Prostate gland (tissue), 2 donors: Measurements from ENCODE around the gene RBP3. TPM values are rescaled to one million over a fixed set of nuclear protein-coding genes. Genes with fewer than 3 reads are reported as not detected.

Experiments
- DNase-seq: peaks from one replicate; pipeline ENCODE4 v3.0.0-alpha.2; 2019; ENCODE audit warnings: low spot score
- H3K27ac ChIP-seq, 2 donors: fragments of 200-600 bp; sonication (generic); 2 replicates each; pipeline ENCODE4 v1.5.1; 2017 to 2019
- H3K27me3 ChIP-seq: fragments of 200-600 bp; sonication (generic); replicated peaks from 2 replicates; pipeline ENCODE4 v1.5.1; 2019; ENCODE audit not compliant: insufficient read depth
- H3K36me3 ChIP-seq, 2 donors: fragments of 200-600 bp; sonication (generic); 1 replicate in 1 of 2; 2 replicates in 1 of 2; pipeline versions ENCODE4 v1.5.1 to v1.8.1; 2017 to 2019
- H3K4me1 ChIP-seq: fragments of 200-600 bp; sonication (generic); replicated peaks from 2 replicates; pipeline ENCODE4 v1.5.1; 2019
- H3K4me3 ChIP-seq, 2 donors: fragments of 200-600 bp; sonication (generic); 2 replicates each; pipeline ENCODE4 v1.5.1; 2017 to 2019
- H3K9me3 ChIP-seq: fragments of 200-600 bp; sonication (generic); 2 replicates; pipeline ENCODE4 v1.5.1; 2017
- POLR2A ChIP-seq: fragments of 450-650 bp; IDR thresholded peaks from one replicate; pipeline ENCODE4 v1.6.1; 2016; ENCODE audit warnings: antibody characterized with exemption, mild to moderate bottlenecking
- POLR2AphosphoS5 ChIP-seq: sonication (generic); formaldehyde crosslinking; IDR thresholded peaks from one replicate; pipeline ENCODE4 v1.6.1; 2017; ENCODE audit warnings: antibody characterized with exemption
- whole genome bisulfite sequencing: methylation state at CpG from one replicate; pipeline ENCODE4 v1.1.5; 2018; 5-methylcytosine and 5-hydroxymethylcytosine counted together
- intact Hi-C: fragments of 100-400 bp; cut with DNase I; formaldehyde crosslinking; loops from one replicate; pipeline ENCODE4 v1.14.2; 2022
- total RNA-seq, 2 donors: library from RNA; depleted of rRNA; stranded (reverse); fragments of >200 nt; gene quantifications; one replicate each; pipeline ENCODE4 v1.1.0, GENCODE V29; 2016
- TF ChIP-seq, protein P1 (sequence below), 4 experiments: fragments of 200-600 bp in 2 of 4; fragments of 450-650 bp in 2 of 4; sonication (generic) in 2 of 4; IDR thresholded peaks; 1 replicate in 3 of 4; 2 replicates in 1 of 4; pipeline ENCODE4 v1.5.1; 2016 to 2019; ENCODE audit warnings: antibody characterized with exemption in 4 of 4, mild to moderate bottlenecking in 2 of 4, moderate library complexity in 2 of 4

RBP3 gene
- total RNA-seq, 2 donors from 2014 or later: not detected

DNA sequence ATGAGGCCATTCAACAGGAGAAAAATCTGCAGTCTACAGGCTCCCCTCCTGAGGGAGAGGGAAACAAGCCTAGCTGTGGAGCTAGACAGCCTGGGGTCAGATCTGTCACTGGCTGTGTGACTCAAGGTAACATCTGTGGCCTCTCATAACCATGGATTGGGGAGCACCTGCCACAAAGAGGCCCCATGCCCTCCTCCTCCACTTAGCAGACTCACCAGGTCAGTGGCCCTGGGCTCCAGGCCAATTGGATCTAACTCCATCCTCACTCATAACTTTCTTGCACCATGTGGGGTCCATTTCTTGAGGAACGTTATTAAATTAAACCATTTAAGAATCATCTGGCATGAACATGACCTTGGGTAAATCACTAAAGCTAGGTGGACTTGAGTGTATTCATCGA lies 46.3 kb upstream of the RBP3 start:
- H3K4me3 ChIP-seq: no peak overlapping the region
- TF ChIP-seq POLR2AphosphoS5 (no peak), POLR2A (no peak)
- WGBS: 83% methylated on average over 2 of the region's 2 CpGs
- H3K36me3 ChIP-seq: no peaks in the 10 kb centered on the region
- DNase-seq: no peak
- H3K4me1 ChIP-seq: no peaks in the 10 kb centered on the region
- H3K9me3 ChIP-seq: no peaks in the 10 kb centered on the region
- intact Hi-C loops: no loop called here
- no peak overlapping the region for H3K27ac ChIP-seq
- H3K27me3 ChIP-seq: peaks cover 3% of the 10 kb centered on the region

- H3K36me3 ChIP-seq: no peaks in the 10 kb centered on the region
- intact Hi-C loops: no loop called here
- H3K4me1 ChIP-seq: no peaks in the 10 kb centered on the region
- WGBS: 82% methylated on average over 7 of the region's 7 CpGs
- TF ChIP-seq, protein P1, sequence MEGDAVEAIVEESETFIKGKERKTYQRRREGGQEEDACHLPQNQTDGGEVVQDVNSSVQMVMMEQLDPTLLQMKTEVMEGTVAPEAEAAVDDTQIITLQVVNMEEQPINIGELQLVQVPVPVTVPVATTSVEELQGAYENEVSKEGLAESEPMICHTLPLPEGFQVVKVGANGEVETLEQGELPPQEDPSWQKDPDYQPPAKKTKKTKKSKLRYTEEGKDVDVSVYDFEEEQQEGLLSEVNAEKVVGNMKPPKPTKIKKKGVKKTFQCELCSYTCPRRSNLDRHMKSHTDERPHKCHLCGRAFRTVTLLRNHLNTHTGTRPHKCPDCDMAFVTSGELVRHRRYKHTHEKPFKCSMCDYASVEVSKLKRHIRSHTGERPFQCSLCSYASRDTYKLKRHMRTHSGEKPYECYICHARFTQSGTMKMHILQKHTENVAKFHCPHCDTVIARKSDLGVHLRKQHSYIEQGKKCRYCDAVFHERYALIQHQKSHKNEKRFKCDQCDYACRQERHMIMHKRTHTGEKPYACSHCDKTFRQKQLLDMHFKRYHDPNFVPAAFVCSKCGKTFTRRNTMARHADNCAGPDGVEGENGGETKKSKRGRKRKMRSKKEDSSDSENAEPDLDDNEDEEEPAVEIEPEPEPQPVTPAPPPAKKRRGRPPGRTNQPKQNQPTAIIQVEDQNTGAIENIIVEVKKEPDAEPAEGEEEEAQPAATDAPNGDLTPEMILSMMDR (IDR thresholded peaks at IDR 0.05): no peak
- no peak for TF ChIP-seq POLR2AphosphoS5
- no peak for TF ChIP-seq POLR2A
- H3K9me3 ChIP-seq: no peaks in the 10 kb centered on the region
- H3K27ac ChIP-seq: no peak overlapping the region
- H3K27me3 ChIP-seq: peaks cover 3% of the 10 kb centered on the region
- no peak overlapping the region for H3K4me3 ChIP-seq
- no peak for DNase-seq
Observed at GRCh38 chr10:47303105-47303504, 45.1 kb upstream of the RBP3 start.

DNA sequence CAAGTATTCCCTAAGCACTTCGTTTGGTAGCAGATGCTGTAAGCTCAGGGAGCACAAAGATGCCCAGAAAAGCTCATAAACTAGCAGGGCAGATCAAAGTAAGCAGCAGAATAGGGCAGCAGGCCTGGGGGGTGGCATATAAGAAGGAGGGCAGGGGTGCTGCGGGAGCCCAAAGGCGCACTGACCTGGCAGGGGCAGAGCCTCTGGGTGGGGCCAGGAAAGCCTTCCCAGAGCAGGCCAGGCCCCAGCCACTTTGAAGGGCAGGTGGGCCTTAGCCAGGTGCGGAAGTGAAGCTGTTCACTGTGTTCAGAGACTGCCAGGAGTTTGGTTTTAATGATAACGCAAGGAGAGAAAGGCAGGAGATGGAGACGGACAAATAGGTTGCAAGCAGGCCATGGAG lies 44.3 kb upstream of the RBP3 start:
- intact Hi-C loops: no loop called here
- WGBS: 88% methylated on average over 6 of the region's 6 CpGs
- peaks cover 3% of the 10 kb centered on the region for H3K27me3 ChIP-seq
- no peaks in the 10 kb centered on the region for H3K9me3 ChIP-seq
- TF ChIP-seq POLR2A: no peak
- TF ChIP-seq, protein P1 (IDR thresholded peaks at IDR 0.05): no peak
- TF ChIP-seq POLR2AphosphoS5: no peak
- no peak overlapping the region for H3K27ac ChIP-seq
- no peak for DNase-seq
- H3K36me3 ChIP-seq: no peaks in the 10 kb centered on the region
- no peaks in the 10 kb centered on the region for H3K4me1 ChIP-seq
- H3K4me3 ChIP-seq: no peak overlapping the region

DNA sequence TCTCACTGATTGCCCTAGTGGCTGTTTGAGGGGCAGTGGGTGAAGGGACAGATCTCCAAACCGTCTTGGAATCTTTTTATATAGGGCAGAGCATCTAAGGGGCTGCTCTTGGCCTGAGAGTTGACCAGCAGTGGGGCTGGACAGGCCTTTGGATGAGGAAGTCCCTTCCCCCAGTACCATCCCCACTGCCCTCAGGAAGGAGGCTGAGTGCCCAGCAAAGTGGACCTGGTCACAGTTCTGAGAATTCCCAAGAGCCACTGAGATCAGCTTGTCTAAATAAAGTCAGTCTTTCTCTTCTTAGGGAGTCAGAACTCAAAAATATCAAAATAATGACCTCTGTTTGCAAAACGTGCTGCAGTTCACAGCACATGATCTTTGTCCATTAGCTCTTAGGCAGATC lies 42.6 kb upstream of the RBP3 start:
- H3K36me3 ChIP-seq: no peaks in the 10 kb centered on the region
- TF ChIP-seq, protein P1 (IDR thresholded peaks at IDR 0.05): no peak
- TF ChIP-seq POLR2AphosphoS5 (no peak), POLR2A (no peak)
- H3K4me3 ChIP-seq: no peak overlapping the region
- H3K9me3 ChIP-seq: no peaks in the 10 kb centered on the region
- H3K27me3 ChIP-seq: peaks cover 3% of the 10 kb centered on the region
- 64% methylated on average over 2 of the region's 2 CpGs for WGBS
- no peak overlapping the region for H3K27ac ChIP-seq
- DNase-seq: no peak
- no peaks in the 10 kb centered on the region for H3K4me1 ChIP-seq
- intact Hi-C loops: no loop called here

DNA sequence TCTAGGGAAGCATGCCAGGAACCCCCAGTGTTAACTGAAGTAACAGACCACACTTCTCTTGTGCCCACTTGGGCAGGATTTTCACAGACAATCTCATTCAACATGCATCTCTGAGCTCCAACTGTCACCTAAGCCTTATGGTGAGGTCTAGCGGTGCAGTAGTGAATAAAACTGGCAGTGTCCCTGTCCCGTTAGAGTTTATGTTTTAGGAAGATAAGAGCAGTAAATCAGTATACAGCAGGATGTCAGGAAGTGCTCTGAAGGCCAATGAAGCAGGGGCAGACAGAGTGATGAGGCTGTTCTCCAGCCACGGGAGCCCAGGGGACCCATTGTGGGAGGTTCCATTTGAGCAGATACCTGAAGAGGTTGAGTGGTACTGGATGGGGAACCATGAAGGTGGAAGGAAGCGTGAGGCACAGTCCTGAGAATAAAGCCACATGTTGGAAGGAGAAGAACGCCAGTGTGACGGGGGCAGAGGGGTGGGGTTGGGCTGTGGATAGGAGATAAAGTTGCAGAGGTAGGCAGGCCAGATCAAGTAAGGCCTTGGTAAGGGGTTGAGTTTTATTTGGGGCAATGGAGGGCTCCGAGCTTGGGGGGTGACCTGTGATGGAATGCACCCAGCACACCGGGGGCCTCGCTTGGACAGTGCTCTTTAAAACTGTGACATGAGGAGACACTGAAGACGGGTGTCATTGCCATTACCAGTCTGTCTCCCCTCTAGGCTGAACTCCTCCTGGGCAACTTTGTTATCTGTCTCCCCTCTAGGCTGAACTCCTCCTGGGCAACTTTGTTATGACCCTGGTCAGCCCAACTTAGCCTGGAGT lies 41.6 kb upstream of the RBP3 start:
- no peaks in the 10 kb centered on the region for H3K36me3 ChIP-seq
- no peaks in the 10 kb centered on the region for H3K27me3 ChIP-seq
- H3K27ac ChIP-seq: no peak overlapping the region
- no peaks in the 10 kb centered on the region for H3K4me1 ChIP-seq
- H3K4me3 ChIP-seq: no peak overlapping the region
- H3K9me3 ChIP-seq: no peaks in the 10 kb centered on the region
- TF ChIP-seq POLR2A (no peak), POLR2AphosphoS5 (no peak)
- TF ChIP-seq, protein P1 (IDR thresholded peaks at IDR 0.05): no peak
- no peak for DNase-seq
- WGBS: 70% methylated on average over 10 of the region's 10 CpGs
- intact Hi-C loops: no loop called here
